A673 (cell line): Measurements from ENCODE around the gene PRDM16. TPM values are rescaled to one million over a fixed set of nuclear protein-coding genes. Genes with fewer than 3 reads are reported as not detected.

Source experiments
- BruUV-seq: library from RNA; stranded (reverse); fragments of 400-500 nt; replicated peaks from 2 replicates; lab custom pipeline; 2021; lab: Mats Ljungman, UMichigan
- CTCF ChIA-PET: fragments of 300-600 bp; sonication (Branson Sonifier 250); formaldehyde crosslinking; loops from one replicate; lab custom pipeline; 2022; ENCODE audit warnings: antibody characterized with exemption; lab: Charles Lee
- POLR2A ChIA-PET: fragments of 300-600 bp; sonication (Branson Sonifier 250); formaldehyde crosslinking; loops from one replicate; lab custom pipeline; 2022; ENCODE audit warnings: antibody characterized with exemption; ENCODE audit not compliant: low non-redundant PET; lab: Charles Lee
- DNase-seq: peaks from one replicate; pipeline ENCODE4 v3.0.0-alpha.2; 2015; ENCODE audit warnings: low spot score
- H3K27ac ChIP-seq: fragments of 200-600 bp; sonication (generic); 2 replicates; pipeline ENCODE4 v1.5.1; 2016; ENCODE audit warnings: mixed run types, low read depth, mild to moderate bottlenecking, mixed read lengths, antibody characterized with exemption, low read length; ENCODE audit not compliant: poor library complexity, severe bottlenecking
- H3K27me3 ChIP-seq: fragments of 200-600 bp; sonication (generic); replicated peaks from 2 replicates; pipeline ENCODE4 v1.6.1; 2017; ENCODE audit warnings: mixed run types, low read depth, mild to moderate bottlenecking, mixed read lengths, antibody characterized with exemption, low read length; ENCODE audit not compliant: insufficient read depth, poor library complexity
- H3K36me3 ChIP-seq: fragments of 200-600 bp; sonication (generic); 2 replicates; pipeline ENCODE4 v1.6.1; 2016; ENCODE audit warnings: mixed run types, mild to moderate bottlenecking, mixed read lengths, antibody characterized with exemption, low read length; ENCODE audit not compliant: insufficient read depth, poor library complexity, severe bottlenecking
- H3K4me1 ChIP-seq: fragments of 200-600 bp; sonication (generic); 2 replicates; pipeline ENCODE4 v1.6.1; 2017; ENCODE audit warnings: mixed run types, mild to moderate bottlenecking, mixed read lengths, antibody characterized with exemption, low read length; ENCODE audit not compliant: insufficient read depth, poor library complexity, severe bottlenecking
- H3K4me3 ChIP-seq: fragments of 200-600 bp; sonication (generic); 2 replicates; pipeline ENCODE4 v1.5.1; 2016; ENCODE audit warnings: low read depth, mixed run types, mild to moderate bottlenecking, mixed read lengths, low read length; ENCODE audit not compliant: poor library complexity, severe bottlenecking
- H3K9me3 ChIP-seq: fragments of 200-600 bp; sonication (generic); 2 replicates; pipeline ENCODE4 v1.6.1; 2016; ENCODE audit warnings: mixed run types, low read depth, mild to moderate bottlenecking, mixed read lengths, antibody characterized with exemption, low read length; ENCODE audit not compliant: poor library complexity, severe bottlenecking
- CTCF ChIP-seq: fragments of 300-800, 200-600 bp; sonication (generic); conservative IDR thresholded peaks from 2 replicates; pipeline ENCODE4 v1.5.1; 2017; ENCODE audit warnings: low read depth, mild to moderate bottlenecking, antibody characterized with exemption, low read length, moderate library complexity, mixed read lengths
- EZH2 ChIP-seq: fragments of 200-600 bp; sonication (generic); IDR thresholded peaks from 2 replicates; pipeline ENCODE4 v1.6.1; 2017; ENCODE audit warnings: borderline replicate concordance, low read depth, mild to moderate bottlenecking, mixed read lengths, antibody characterized with exemption, low read length; ENCODE audit not compliant: poor library complexity, severe bottlenecking
- intact Hi-C: fragments of 100-400 bp; cut with micrococcal nuclease; formaldehyde crosslinking; loops from one replicate; pipeline ENCODE4 v1.10.0; 2022; ENCODE audit not compliant: unreplicated experiment
- total RNA-seq: library from RNA; stranded (reverse); gene quantifications from 2 replicates; pipeline ENCODE4 v1.2.3, GENCODE V29; 2021

Gene PRDM16
- total RNA-seq, 1 experiment from 2014 or later, result 0.49 TPM

GRCh38 chr1:3033040-3033789, 35.8 kb upstream of the PRDM16 start:
- peaks cover 67% of the 10 kb centered on the region for H3K27me3 ChIP-seq
- no peak for DNase-seq
- intact Hi-C loops, result no loop called here
- no TSS peak for BruUV-seq
- H3K36me3 ChIP-seq, result no peaks in the 10 kb centered on the region
- TF ChIP-seq EZH2 (no peak), CTCF (no peak)
- CTCF ChIA-PET, result no interaction called here
- no peak overlapping the region for H3K27ac ChIP-seq
- H3K4me3 ChIP-seq, result no peak overlapping the region
- no peaks in the 10 kb centered on the region for H3K9me3 ChIP-seq
- no peaks in the 10 kb centered on the region for H3K4me1 ChIP-seq
- POLR2A ChIA-PET, result no interaction called here

GRCh38 chr1:3033790-3034090, 35.3 kb upstream of the PRDM16 start:
- Histone ChIP-seq H3K27me3 (peaks cover 62% of the 10 kb centered on the region), H3K9me3 (no peaks in the 10 kb centered on the region), H3K4me3 (no peak overlapping the region), H3K36me3 (no peaks in the 10 kb centered on the region), H3K27ac (no peak overlapping the region), H3K4me1 (no peaks in the 10 kb centered on the region)
- no peak for DNase-seq
- intact Hi-C loops, result no loop called here
- POLR2A ChIA-PET, result no interaction called here
- BruUV-seq, result no TSS peak
- no peak for TF ChIP-seq CTCF
- no peak for TF ChIP-seq EZH2
- CTCF ChIA-PET, result no interaction called here

- peaks cover 59% of the 10 kb centered on the region for H3K27me3 ChIP-seq
- H3K36me3 ChIP-seq, result no peaks in the 10 kb centered on the region
- no peak for DNase-seq
- TF ChIP-seq CTCF, result no peak
- no peak for TF ChIP-seq EZH2
- ChIA-PET CTCF (no interaction called here), POLR2A (no interaction called here)
- H3K4me3 ChIP-seq, result no peak overlapping the region
- no TSS peak for BruUV-seq
- intact Hi-C loops, result no loop called here
- no peaks in the 10 kb centered on the region for H3K9me3 ChIP-seq
- no peak overlapping the region for H3K27ac ChIP-seq
- H3K4me1 ChIP-seq, result no peaks in the 10 kb centered on the region
These were observed 34.8 kb upstream of the PRDM16 start for GRCh38 chr1:3034162-3034561.
